ENCODE measurements around the gene CRX.
"Not testable (repeated sequence)": the region's sequence is repeated elsewhere in the genome, so short reads cannot be mapped to it uniquely, and the experiment has no call there.

The CRX gene

GRCh38 chr19:47781590-47782262, 40.0 kb upstream of the CRX start:
- TF ChIP-seq CTCF (conservative IDR thresholded peaks at IDR 0.05; ENCODE audit: low read length) = no peak
- peak; percentile 19 for DNase-seq (ENCODE audit: low read depth)
- H3K4me3 ChIP-seq (ENCODE audit: low read length) = no peak overlapping the region

- TF ChIP-seq CTCF (conservative IDR thresholded peaks at IDR 0.05; ENCODE audit: low read length) = no peak
- no peak overlapping the region for H3K4me3 ChIP-seq (ENCODE audit: low read length)
- DNase-seq (ENCODE audit: low read depth) = no peak
Observed at GRCh38 chr19:47786566-47786965, 35.2 kb upstream of the CRX start.

GRCh38 chr19:47787307-47787706, 34.4 kb upstream of the CRX start:
- DNase-seq (ENCODE audit: low read depth) = not testable (repeated sequence)

GRCh38 chr19:47789811-47790210, 31.9 kb upstream of the CRX start:
- not testable (repeated sequence) for DNase-seq (ENCODE audit: low read depth); H3K4me3 ChIP-seq (ENCODE audit: low read length)

More at GRCh38 chr19:47787307-47787706, 34.4 kb upstream of the CRX start:
- not testable (repeated sequence) for H3K4me3 ChIP-seq (ENCODE audit: low read length)

- TF ChIP-seq CTCF (conservative IDR thresholded peaks at IDR 0.05; ENCODE audit: low read length) = peak; percentile 78
- DNase-seq (ENCODE audit: low read depth) = peak; percentile 56
- no peak overlapping the region for H3K4me3 ChIP-seq (ENCODE audit: low read length)
Observed at GRCh38 chr19:47790398-47790814, 31.3 kb upstream of the CRX start.

- H3K4me3 ChIP-seq (ENCODE audit: low read length) = no peak overlapping the region
- TF ChIP-seq CTCF (conservative IDR thresholded peaks at IDR 0.05; ENCODE audit: low read length) = no peak
- DNase-seq (ENCODE audit: low read depth) = no peak
Observed at GRCh38 chr19:47792616-47793015, 29.1 kb upstream of the CRX start.

GRCh38 chr19:47794526-47794925, 27.2 kb upstream of the CRX start:
- H3K4me3 ChIP-seq (ENCODE audit: low read length) = no peak overlapping the region
- no peak for DNase-seq (ENCODE audit: low read depth)
- TF ChIP-seq CTCF (conservative IDR thresholded peaks at IDR 0.05; ENCODE audit: low read length) = no peak; the same call in 1 of the 2 replicates

- H3K4me3 ChIP-seq (ENCODE audit: low read length) = no peak overlapping the region
- no peak for DNase-seq (ENCODE audit: low read depth)
- TF ChIP-seq CTCF (conservative IDR thresholded peaks at IDR 0.05; ENCODE audit: low read length) = no peak
Observed at GRCh38 chr19:47796785-47797184, 25.0 kb upstream of the CRX start.

Data from AG10803 (cell line).